Adipocyte (in vitro differentiated cells): ENCODE data around the gene IFNA10.
"Not testable (repeated sequence)": the region's sequence is repeated elsewhere in the genome, so short reads cannot be mapped to it uniquely, and the experiment has no call there.

Source experiments
- DNase-seq: peaks from one replicate; pipeline ENCODE4 v3.0.0-alpha.2; 2015; ENCODE audit warnings: low read depth
- H3K27me3 ChIP-seq: replicated peaks from 2 replicates; pipeline ENCODE4 v1.7.0; 2013; ENCODE audit warnings: mild to moderate bottlenecking, low read length, moderate library complexity; ENCODE audit not compliant: control insufficient read depth, insufficient read depth
- H3K36me3 ChIP-seq: 2 replicates; pipeline ENCODE4 v1.7.0; 2013; ENCODE audit warnings: low read length, mild to moderate bottlenecking, moderate library complexity; ENCODE audit not compliant: control insufficient read depth, insufficient read depth, severe bottlenecking
- H3K4me1 ChIP-seq: 2 replicates; pipeline ENCODE4 v1.7.0; 2013; ENCODE audit warnings: mild to moderate bottlenecking, low read length, moderate library complexity; ENCODE audit not compliant: control insufficient read depth, insufficient read depth
- H3K4me3 ChIP-seq: 2 replicates; pipeline ENCODE4 v1.7.0; 2013; ENCODE audit warnings: mild to moderate bottlenecking, low read length, moderate library complexity
- H3K9ac ChIP-seq: 2 replicates; pipeline ENCODE4 v1.7.0; 2013; ENCODE audit warnings: mild to moderate bottlenecking, low read length, moderate library complexity
- H3K9me3 ChIP-seq: 2 replicates; pipeline ENCODE4 v1.7.0; 2013; ENCODE audit warnings: mild to moderate bottlenecking, low read length, moderate library complexity; ENCODE audit not compliant: control insufficient read depth

IFNA10 gene

DNA sequence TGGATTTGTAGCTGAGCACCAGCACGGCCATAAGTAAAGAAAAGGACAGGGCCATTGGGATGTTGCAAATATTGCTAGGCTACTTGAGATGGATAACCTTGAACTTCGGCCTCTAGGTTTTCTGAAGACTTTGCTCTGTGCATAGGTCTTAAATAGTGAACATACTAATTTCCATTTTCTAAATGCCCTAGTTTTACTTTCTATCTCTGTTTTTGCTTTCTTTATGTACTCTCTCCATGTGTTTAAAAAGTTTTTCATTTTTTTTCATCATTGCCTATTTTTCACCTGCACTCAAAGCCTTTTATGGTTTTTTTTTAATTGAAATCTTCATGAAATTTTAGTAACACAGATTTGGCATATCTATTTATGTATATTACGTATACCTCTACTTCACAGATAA is at the start of gene IFNA10:
Gene IFNA10 (minus strand): TSS at position 101 of the 400 bp plus-strand sequence. CDS start 46 bp downstream, at position 55.
- not testable (repeated sequence) for H3K9me3 ChIP-seq, H3K4me1 ChIP-seq, H3K4me3 ChIP-seq, DNase-seq, H3K36me3 ChIP-seq, H3K9ac ChIP-seq, H3K27me3 ChIP-seq

DNA sequence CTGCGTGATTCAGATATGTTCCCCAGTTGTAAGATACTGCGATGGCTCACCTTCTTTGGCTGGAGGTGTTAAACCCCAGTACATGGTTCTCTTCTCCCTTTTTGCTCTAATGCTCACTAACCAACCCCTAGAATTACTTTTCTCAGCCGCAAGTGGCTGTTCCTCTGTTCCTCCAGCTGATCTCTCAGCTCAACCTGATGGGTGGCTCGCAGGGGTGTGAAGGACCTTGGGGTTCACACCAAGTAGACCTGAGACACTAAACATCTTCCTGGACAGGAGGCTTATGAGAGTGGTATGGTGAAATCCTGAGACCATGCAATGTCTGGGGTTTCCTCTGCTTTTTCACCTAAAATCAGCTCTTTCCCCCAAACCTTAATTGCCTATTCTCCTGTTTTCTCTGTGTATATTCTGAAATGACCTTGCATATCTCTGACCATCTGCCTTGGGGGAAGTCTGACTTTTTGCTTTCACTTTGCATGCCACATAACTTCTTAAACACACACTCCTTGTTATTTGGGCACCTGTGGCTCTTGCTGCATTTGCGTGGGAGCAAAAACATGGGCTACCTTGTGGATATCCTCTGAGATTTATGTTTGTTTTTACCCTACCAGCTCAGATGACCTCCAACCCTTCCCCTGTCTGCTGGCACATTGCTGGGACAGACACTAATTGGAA is 48.7 kb upstream of the IFNA10 start:
- no peak overlapping the region for H3K9ac ChIP-seq
- no peak overlapping the region for H3K4me3 ChIP-seq
- peaks cover 19% of the 10 kb centered on the region for H3K27me3 ChIP-seq
- peaks cover 3% of the 10 kb centered on the region for H3K9me3 ChIP-seq
- peaks cover 11% of the 10 kb centered on the region for H3K4me1 ChIP-seq
- DNase-seq = no peak
- no peaks in the 10 kb centered on the region for H3K36me3 ChIP-seq

DNA sequence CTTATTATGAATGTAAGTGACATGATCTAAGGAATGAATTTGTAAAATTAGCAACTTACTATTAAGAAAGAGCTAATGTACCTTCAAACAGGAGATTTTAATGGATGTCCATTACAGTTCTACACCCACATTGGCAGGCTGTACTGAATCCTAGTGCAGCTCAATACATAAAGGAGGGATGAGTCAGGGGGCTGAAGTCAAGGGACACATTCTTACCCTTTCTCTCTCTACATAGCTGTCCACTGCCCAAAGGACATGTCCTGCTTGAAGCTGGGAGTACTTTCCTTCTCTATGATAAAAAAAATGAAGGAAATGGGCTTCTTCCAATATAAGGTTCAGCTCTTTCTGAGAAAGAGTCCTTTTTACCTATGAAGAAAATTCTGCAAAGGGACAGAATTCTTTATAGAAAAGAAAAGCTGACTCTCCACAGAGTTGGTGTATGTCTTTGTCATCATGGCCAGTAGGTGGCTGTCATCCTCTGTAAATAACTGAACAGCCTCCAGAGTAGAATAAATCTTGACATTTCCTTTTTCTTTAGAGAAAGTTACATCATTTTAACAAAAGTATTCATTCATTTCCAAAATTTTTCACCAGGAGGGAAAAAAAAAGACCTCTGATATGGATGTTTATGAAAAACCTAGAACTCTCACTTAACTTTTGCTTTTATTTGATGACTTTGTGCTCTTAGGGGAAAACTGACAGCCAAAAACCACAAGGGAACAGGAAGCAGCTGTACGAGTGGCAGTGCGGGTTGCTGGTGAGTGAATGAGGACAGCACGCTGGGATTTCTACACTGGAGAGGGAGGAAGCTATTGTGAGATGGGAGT is 46.0 kb upstream of the IFNA10 start:
- peak overlapping the region; percentile 77 for H3K4me3 ChIP-seq

DNA sequence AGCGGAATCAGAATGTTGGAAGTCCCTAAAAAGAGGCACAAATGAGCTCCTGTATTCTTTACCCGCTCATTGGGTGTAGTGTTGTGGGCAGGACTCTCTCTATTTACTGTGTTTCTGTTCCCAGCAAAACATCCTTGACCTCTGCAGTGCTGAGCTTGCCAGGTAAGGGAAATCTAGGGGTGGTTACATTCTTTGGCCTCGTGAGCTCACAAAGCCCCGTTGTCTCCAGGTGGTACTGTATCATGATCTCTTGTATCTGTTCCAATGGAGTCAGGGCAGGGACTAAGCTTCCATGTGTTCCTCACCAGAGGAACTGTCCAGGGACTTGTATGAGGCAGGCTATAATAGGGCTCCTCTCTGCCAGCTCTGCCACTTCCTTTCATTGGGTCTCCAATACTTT is 44.7 kb upstream of the IFNA10 start:
- H3K27me3 ChIP-seq = peaks cover 14% of the 10 kb centered on the region
- no peaks in the 10 kb centered on the region for H3K9me3 ChIP-seq
- peaks cover 11% of the 10 kb centered on the region for H3K4me1 ChIP-seq
- no peak overlapping the region for H3K9ac ChIP-seq
- no peak overlapping the region for H3K4me3 ChIP-seq
- DNase-seq = no peak
- H3K36me3 ChIP-seq = no peaks in the 10 kb centered on the region

More for the DNA sequence above, 46.0 kb upstream of the IFNA10 start:
- Histone ChIP-seq H3K27me3 (peaks cover 19% of the 10 kb centered on the region), H3K4me1 (peaks cover 11% of the 10 kb centered on the region), H3K9ac (peak overlapping the region; percentile 70), H3K36me3 (no peaks in the 10 kb centered on the region), H3K9me3 (no peaks in the 10 kb centered on the region)
- DNase-seq = peak; percentile 56

DNA sequence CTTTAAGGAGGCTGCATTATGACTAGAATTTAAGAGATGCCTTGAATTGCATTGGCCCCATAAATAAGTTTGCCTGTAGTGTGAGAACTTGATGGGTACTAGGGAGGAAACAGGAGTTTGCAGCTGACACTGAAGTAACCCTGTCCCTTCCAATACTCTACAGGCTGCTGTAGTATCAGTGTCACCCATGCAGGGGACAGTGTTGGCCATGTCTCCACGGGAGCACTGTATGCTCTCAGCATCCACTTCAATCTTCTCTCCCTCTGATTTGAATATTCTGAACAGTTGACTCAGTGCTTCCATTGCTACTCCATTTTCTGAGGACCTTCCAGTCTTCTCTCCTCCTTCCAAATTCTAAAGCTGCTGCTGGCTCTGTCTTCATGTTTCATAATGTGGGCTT is 44.2 kb upstream of the IFNA10 start:
- no peak overlapping the region for H3K9ac ChIP-seq
- H3K4me3 ChIP-seq = no peak overlapping the region
- DNase-seq = no peak
- peaks cover 11% of the 10 kb centered on the region for H3K4me1 ChIP-seq
- H3K36me3 ChIP-seq = no peaks in the 10 kb centered on the region
- no peaks in the 10 kb centered on the region for H3K9me3 ChIP-seq
- H3K27me3 ChIP-seq = peaks cover 10% of the 10 kb centered on the region

DNA sequence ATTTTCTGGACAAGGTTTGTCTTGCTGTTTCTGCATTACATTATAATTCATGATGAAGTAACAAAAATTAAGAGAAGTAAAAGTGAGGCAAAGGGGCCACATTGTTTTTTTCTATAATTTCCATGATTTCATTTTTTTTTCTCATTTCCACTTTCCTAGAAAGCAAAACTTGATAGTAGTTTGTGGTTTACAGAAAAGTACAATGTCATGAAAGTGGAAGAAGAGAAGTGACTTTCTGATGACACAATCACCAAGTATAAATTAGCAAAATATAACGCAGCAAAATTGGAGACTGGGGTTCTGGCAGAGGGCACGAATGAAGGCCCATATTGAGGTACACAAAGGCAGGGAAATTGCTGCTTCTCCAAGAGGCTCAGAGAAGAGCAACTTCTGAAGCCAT is 37.9 kb upstream of the IFNA10 start:
- Histone ChIP-seq H3K36me3 (no peaks in the 10 kb centered on the region), H3K9ac (no peak overlapping the region), H3K27me3 (no peaks in the 10 kb centered on the region), H3K4me3 (no peak overlapping the region), H3K9me3 (no peaks in the 10 kb centered on the region), H3K4me1 (no peaks in the 10 kb centered on the region)
- DNase-seq = no peak

DNA sequence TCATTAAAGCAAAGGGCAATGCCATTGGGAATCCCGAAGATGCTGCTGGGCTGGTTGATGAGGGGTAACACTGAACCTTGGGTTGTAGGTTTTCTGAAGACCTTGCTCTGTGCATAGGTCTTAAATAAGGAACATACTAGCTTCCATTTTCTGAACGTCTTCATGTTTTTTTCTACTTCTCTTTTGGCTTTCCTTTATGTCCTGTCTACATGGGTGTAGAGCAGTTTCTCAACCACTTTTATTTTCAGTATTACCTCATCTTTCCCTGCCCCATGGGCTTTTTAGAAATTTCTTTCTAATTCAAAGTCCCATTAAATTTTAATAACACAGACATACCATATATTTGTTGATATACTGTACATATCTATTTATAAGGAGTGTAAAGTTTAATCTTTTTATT is 33.0 kb upstream of the IFNA10 start, which contains the start of gene IFNA14:
Gene IFNA14 (minus strand): TSS at position 95 of the 400 bp plus-strand sequence. CDS start 70 bp downstream, at position 25.
- Histone ChIP-seq H3K4me1 (no peaks in the 10 kb centered on the region), H3K9ac (no peak within 1 kb of the TSS), H3K36me3 (no peaks in the 10 kb centered on the region), H3K27me3 (no peaks in the 10 kb centered on the region), H3K9me3 (no peaks in the 10 kb centered on the region), H3K4me3 (no peak within 1 kb of the TSS)
- no peak for DNase-seq

DNA sequence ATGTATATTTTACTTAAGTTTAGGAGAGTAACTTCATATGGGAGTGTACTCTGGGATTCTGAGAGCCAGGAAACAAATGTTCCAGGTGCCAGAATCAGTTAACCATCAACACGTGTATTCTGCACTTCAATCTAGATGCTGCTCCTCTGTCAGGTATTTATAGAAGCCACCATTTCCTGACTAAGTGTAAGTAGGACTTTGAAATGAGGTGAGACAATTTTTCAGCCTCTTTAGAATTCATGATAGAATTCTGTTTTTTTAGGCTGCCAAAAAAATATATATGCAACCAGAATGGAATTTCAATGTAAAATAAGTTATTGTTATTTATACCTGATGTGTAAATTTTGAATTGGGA is 29.4 kb upstream of the IFNA10 start:
- DNase-seq, H3K9ac ChIP-seq, H3K27me3 ChIP-seq, H3K36me3 ChIP-seq, H3K9me3 ChIP-seq, H3K4me1 ChIP-seq, H3K4me3 ChIP-seq: not testable (repeated sequence)

DNA sequence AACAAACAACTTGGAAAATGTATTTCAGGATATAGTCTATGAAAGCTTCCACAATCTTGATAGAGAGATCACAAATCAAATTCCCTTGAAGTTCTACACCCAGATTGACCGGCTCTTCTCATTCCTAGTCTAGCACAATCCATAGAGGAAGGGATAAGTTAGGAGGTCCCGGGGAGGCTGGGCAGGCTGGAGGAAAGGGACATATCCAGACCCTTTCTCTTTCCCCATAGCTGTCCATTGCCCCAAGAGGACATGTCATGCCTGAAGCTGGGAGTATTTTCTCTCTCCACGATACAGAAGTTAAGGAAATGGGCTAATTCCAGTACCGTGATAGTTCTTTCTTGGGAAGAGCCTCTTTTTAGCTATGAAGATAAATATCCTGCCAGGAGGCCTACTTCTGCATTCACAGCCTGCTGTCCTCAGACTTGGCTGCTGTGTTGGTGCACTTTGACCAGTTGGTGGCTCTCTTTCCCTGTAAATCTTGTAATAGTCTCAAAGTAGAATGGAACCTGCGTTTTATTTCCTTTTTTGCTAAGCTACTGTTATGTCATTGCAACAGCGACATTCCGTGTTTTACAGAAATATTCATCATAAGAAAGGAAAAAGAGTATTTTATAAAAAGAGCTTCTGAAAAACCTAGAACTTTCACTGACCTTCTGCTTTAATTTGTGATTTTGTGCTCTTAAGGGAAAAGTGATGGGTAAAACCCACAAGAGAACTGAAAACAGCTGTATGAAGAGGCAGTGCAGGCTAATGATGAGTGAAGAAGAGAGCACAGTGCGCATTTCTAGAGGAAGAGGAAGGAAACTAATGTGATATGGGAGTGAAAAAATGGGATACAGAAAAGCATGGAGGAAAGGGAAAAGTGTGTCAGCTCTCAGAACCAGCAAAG is 28.8 kb upstream of the IFNA10 start:
- H3K4me1 ChIP-seq, H3K4me3 ChIP-seq, H3K27me3 ChIP-seq, H3K36me3 ChIP-seq, H3K9ac ChIP-seq, H3K9me3 ChIP-seq: not testable (repeated sequence)
- peak; percentile 66 for DNase-seq

DNA sequence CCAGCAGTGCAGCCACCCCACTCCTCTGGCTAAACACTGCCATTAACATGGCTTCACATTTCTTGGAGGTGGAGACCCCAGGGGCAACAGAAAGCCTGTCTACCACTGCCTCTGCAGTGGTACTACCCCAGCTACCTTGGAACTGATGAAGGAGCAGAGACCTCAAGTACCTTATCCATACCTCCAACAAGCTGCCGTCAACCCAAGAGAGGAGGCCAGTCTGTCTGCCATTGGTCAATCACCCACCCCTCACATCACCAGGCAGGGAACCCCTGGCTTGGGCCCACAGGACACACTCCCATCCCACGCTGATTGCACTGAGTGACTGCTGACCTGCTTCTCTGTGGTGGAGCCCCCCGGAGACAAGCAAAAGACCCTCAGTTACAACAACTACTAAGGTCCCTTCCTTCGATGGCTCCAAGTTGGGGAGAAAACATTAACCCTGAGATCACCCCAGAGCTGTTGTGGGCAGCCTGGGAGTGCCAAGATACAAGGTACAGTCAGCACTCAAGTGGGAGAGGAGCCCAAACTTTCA is 27.3 kb upstream of the IFNA10 start:
- no peaks in the 10 kb centered on the region for H3K4me1 ChIP-seq
- DNase-seq = no peak
- no peaks in the 10 kb centered on the region for H3K36me3 ChIP-seq
- no peaks in the 10 kb centered on the region for H3K9me3 ChIP-seq
- no peak overlapping the region for H3K4me3 ChIP-seq
- no peak overlapping the region for H3K9ac ChIP-seq
- H3K27me3 ChIP-seq = no peaks in the 10 kb centered on the region

DNA sequence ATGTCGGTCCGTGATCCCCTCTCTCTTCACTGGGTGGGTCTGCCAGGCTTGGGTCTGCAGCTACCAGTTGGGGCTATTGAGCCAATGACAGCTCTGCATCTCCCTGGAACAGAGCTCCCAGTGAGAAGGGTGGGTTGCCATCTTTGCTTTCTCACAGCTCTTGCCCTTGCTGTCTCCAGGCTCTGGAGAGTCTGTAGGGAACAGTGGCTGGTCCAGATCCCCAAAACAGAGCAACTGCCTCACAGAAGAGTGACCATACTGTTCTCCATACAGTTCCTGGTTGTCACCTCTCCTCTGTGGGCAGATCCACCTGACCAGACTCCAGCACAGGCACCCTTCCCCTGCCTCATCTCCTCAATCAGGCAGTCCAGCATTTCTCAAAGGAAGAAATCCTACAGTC is 26.3 kb upstream of the IFNA10 start:
- no peaks in the 10 kb centered on the region for H3K36me3 ChIP-seq
- no peak overlapping the region for H3K9ac ChIP-seq
- no peaks in the 10 kb centered on the region for H3K4me1 ChIP-seq
- no peak for DNase-seq
- H3K27me3 ChIP-seq = no peaks in the 10 kb centered on the region
- H3K4me3 ChIP-seq = no peak overlapping the region
- no peaks in the 10 kb centered on the region for H3K9me3 ChIP-seq
